Keratinocyte (primary cell): ENCODE results near the gene SCAMP4.

Experiments used
- EZH2 ChIP-seq: IDR thresholded peaks from one replicate; pipeline ENCODE4 v1.6.1; 2012; ENCODE audit warnings: inconsistent platforms, mild to moderate bottlenecking, low read length, moderate library complexity
- TF ChIP-seq, protein P1 (sequence below), 3 experiments: IDR thresholded peaks in 1 of 3; conservative IDR thresholded peaks in 1 of 3; optimal IDR thresholded peaks in 1 of 3; 2 replicates in 2 of 3; 3 replicates in 1 of 3; pipeline versions ENCODE3 to v1.5.1; 2011; ENCODE audit warnings: low read length in 3 of 3, mild to moderate bottlenecking in 3 of 3, moderate library complexity in 2 of 3, control low read depth in 1 of 3, inconsistent platforms in 1 of 3; ENCODE audit not compliant: insufficient read depth in 2 of 3; ENCODE audit errors: extremely low read depth in 1 of 3

DNA sequence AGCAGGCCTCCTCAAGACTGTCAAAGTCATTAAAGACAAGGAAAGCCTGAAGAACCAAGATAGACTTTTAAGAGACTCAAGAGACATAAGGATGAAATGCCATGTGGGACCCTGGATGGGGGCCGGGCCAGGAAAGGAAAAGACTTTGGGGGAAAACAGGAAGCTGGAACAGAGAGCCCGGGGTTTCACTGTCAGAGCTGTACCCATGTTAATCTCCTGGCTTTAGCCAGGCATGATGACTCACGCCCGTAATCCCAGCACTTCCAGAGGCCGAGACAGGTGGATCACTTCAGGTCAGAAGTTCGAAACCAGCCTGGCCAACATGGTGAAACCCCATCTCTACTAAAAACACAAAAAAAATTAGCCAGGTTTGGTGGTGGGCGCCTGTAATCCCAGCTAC lies 36.2 kb upstream of the SCAMP4 start:
- TF ChIP-seq, protein P1, sequence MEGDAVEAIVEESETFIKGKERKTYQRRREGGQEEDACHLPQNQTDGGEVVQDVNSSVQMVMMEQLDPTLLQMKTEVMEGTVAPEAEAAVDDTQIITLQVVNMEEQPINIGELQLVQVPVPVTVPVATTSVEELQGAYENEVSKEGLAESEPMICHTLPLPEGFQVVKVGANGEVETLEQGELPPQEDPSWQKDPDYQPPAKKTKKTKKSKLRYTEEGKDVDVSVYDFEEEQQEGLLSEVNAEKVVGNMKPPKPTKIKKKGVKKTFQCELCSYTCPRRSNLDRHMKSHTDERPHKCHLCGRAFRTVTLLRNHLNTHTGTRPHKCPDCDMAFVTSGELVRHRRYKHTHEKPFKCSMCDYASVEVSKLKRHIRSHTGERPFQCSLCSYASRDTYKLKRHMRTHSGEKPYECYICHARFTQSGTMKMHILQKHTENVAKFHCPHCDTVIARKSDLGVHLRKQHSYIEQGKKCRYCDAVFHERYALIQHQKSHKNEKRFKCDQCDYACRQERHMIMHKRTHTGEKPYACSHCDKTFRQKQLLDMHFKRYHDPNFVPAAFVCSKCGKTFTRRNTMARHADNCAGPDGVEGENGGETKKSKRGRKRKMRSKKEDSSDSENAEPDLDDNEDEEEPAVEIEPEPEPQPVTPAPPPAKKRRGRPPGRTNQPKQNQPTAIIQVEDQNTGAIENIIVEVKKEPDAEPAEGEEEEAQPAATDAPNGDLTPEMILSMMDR (optimal IDR thresholded peaks at IDR 0.05 in 1 of 3, IDR thresholded peaks at IDR 0.05 in 1 of 3, conservative IDR thresholded peaks at IDR 0.05 in 1 of 3; ENCODE audit: extremely low read depth in 1 of 3, insufficient read depth in 2 of 3, low read length in 3 of 3): no peak
- TF ChIP-seq EZH2: no peak
